Activated CD4-positive, alpha-beta T cell treated with anti-CD3 and anti-CD28 coated beads, Interleukin-2, amount 50 U/mL, for 4 hours (primary cell): Measurements from ENCODE around the gene HMCES.

Source experiments
- DNase-seq, 2 experiments: peaks; one replicate each; pipeline ENCODE4 v3.0.0-alpha.2; 2020

Gene HMCES

DNA sequence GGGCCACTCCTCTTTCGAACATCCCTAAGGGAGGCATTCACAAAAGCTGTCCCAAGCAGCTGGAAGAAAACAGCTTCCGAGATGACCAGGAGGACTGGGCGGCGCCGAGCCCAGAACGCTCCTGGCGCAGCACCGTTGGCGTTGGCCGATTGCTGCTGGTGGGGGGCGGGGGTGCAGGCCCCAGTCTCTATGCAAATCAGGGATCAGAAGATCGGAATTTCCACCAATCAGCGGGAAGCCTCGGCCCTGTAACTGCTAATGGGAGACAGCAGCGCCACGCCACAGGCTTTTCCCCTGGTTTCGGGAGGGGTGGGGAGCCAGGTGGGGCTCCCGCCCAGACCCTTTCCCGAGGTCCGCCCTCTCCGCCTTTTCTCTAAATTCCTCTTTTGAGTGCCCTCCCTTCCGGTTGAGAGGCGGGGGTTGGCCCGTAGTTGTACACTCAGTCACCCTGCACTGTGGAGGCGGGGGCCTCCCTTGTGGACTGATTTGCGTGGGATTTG, 27.0 kb downstream of the HMCES start:
- no peak for DNase-seq

DNA sequence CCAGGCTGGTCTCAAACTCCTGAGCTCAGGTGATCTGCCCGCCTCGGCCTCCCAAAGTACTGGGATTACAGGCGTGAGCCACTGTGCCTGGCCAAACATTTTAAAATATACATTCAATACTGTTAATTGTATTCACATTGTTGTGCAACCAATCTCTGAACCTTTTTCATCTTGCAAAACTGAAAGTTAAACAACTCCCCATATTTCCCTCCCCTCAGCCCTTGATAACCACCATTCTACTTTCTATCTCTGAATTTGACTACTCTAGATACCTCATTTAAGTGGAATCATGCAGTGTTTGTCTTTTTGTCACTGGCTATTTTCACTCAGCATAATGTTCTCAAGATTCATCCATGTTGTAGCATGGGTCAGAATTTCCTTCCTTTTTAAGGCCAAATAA, 30.0 kb downstream of the HMCES start:
- no peak for DNase-seq

- DNase-seq: no peak
Measured at GRCh38 chr3:129310111-129311011, 31.7 kb downstream of the HMCES start.

GRCh38 chr3:129311054-129311902, 32.6 kb downstream of the HMCES start:
- DNase-seq: no peak

GRCh38 chr3:129312021-129312639, 33.5 kb downstream of the HMCES start:
- DNase-seq: no peak

GRCh38 chr3:129312671-129313414, 34.2 kb downstream of the HMCES start:
- no peak for DNase-seq

DNA sequence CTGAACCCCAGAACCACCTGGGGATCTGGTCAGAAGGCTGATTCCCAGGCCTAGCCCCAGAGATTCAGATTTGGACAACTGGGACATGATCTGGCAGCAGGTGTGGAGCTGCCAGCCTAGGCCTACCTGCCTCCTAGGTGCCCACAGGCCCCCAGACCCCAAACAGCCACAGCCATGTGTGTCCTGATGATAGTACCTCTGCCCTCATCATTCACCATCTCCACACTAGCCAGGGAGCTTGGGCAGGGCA, 34.7 kb downstream of the HMCES start:
- DNase-seq: no peak

DNA sequence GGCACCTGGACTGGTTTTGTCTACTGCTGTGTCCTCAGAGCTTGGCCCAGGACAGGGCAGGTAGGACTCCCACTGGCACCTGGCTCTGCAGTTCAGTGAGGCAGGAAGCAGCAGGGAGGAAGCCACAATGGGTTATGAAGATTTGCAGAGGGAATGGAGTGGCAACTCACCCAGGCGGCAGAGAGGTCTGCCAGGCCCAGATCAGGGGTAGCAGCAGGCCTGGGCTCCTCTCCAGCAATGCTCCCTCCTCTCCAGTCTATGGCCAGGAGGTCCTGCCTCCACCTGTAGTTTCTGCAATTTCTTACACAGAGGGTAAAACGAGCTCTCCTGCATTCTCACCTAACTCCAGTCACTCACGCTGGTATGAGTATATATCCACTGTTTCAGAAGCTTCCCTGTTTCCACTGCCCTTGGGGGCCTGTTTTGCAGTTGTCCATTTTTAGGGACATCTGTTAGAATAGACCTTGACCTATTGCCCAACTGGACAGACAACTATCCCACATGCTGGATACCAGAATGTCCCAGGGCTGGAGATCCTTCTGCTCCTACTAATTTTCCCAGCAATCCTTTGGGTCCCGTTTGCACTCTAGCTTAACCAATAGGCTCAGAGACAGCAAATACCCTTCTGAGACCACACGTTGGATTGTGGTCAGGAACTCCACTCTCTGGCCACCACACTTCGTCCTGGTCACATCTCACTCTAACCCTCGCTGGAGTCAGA, 35.2 kb downstream of the HMCES start:
- DNase-seq: no peak

DNA sequence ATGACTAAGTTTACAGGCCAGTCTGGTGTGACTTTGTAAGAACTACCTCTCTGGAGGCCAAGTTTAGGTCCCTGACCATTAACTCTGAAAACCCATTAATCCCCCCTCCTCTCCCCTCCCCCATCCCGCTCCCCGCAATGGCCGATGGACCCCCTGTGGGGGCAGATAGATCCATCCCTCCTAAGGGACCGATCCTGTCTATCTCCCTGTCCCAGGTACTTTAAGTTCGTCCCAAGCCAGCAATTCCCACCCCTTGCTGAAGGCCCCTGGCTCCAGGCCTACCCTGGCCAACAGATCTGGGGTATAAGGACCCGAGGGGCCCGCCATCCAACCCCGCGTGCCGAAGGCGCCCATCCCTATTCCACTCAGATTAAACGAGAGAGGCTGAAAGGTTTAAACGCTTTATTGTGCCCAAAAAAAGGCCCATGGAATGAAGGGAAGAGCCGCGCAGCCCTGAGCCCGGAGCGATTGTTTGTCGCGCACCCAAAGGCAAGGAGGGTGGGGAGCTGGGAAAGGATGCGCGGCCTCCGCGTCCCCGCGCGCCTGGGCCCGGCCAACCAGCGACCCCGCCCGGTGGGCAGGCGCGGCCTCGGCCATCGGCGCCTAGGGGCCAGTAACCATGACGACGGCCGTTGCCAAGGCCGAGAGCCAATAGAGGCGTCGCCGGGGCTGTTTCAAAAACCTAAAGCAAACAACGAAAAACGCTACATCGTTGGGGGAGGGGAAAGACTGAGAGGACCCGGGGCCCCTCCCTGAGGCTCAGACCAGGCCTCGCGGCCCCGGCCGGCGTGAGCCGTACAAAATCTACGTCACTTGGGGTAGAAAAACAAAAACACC, 35.9 kb downstream of the HMCES start:
- peak in 1 of 2 experiments; percentile 21 for DNase-seq

GRCh38 chr3:129315223-129315997, 36.7 kb downstream of the HMCES start:
- DNase-seq: no peak

DNA sequence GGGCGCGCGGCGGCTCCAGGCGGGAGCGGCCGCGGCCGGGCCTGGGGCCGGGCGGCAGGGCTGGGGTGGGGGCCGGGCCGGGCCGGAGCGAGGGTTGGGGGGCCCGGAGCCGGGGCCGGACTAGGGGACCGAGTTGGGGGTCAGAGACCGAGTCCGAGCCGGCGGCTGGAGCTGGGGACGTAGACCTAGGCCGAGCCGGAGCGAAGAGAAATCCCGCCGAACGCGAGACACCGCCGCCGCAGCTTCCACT, 37.3 kb downstream of the HMCES start:
- DNase-seq: no peak

- peak; percentile 90 to 93 for DNase-seq
Measured at GRCh38 chr3:129316248-129317013, 37.8 kb downstream of the HMCES start.

DNA sequence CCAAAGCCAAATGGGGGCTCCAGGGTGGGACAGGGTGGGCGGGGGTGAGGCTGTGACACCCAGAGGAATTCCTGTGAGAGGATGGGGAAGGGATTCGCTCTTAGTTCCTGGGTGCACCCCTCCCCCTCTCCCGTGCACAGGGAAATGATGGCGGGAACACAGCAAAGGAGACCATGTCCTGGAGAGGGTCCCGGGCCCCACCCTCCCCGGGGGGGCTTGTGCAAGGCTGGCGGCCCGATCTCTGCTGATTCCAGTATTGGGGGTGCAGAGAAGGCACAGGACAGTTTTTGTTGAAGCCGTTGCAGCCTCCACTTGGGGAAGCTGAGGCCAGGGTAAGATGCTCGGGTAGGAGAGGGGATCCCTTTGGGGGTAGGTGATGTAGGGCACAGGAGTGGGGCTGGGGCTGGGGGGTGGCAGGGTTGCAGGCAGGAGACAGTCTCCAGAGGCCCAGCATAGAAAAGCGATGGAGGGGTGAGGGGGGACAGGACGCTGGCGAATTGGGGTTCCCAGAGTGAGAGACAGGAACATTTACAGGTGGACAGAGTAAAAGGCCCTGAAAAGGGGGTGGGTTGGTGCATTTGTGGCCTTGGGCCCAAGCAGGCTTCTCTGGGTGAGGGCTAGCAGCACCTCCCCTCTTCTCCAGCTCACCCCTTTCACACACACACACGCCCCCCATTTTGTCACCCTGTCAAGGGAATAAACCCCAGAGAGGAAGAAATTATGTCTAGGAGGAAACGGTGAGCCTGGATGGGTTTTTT, 38.5 kb downstream of the HMCES start:
- no peak for DNase-seq

GRCh38 chr3:129317848-129318247, 39.2 kb downstream of the HMCES start:
- DNase-seq: no peak

DNA sequence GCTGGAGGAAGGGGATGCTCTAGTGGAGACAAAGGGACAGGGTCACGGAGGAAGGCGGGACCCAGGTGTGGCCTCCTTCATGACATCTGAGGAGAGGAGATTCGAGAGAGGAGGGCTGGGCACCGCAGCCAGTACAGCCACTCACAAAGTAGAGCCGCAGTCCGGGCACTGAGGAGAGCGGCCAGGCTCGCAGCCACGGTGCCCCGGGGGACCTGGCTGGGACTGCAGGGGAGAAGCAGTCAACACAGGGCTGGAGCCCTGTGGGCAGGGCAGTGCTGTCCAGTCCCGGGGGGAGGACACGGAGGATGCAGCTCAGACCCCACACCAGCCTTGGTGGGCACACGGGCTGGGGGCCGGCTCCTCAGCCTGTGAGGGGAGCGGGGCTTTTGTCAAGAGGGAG, 40.3 kb downstream of the HMCES start:
- no peak for DNase-seq

GRCh38 chr3:129320261-129320660, 41.6 kb downstream of the HMCES start:
- no peak for DNase-seq

GRCh38 chr3:129320825-129321487, 42.3 kb downstream of the HMCES start:
- DNase-seq: no peak

GRCh38 chr3:129321887-129322286, 43.2 kb downstream of the HMCES start:
- DNase-seq: no peak
